OCI-LY3 (cell line): Measurements from ENCODE around the gene ZEB1.

Experiments used
- H2AFZ ChIP-seq: fragments of 200-600, 300-600 bp; shearing (Covaris generic); 2 replicates; pipeline ENCODE4 v1.6.0; 2014; ENCODE audit warnings: antibody characterized with exemption, low read depth, low read length
- H3K27ac ChIP-seq: fragments of 200-600, 300-600 bp; sonication (generic); 2 replicates; pipeline ENCODE4 v1.5.1; 2014; ENCODE audit warnings: mild to moderate bottlenecking, low read length, moderate library complexity, mixed read lengths
- H3K27me3 ChIP-seq: fragments of 200-600, 300-600 bp; sonication (generic); 2 replicates; pipeline ENCODE4 v1.6.1; 2014; ENCODE audit warnings: low read depth, low read length, mixed read lengths
- H3K36me3 ChIP-seq: fragments of 200-600, 300-600 bp; sonication (generic); replicated peaks from 2 replicates; pipeline ENCODE3; 2014; ENCODE audit warnings: low read depth, low read length, mixed read lengths
- H3K4me1 ChIP-seq: fragments of 300-600, 200-600 bp; sonication (generic); 2 replicates; pipeline ENCODE4 v1.6.1; 2014; ENCODE audit warnings: low read length, mixed read lengths
- H3K4me2 ChIP-seq: fragments of 200-600, 300-600 bp; sonication (generic); 2 replicates; pipeline ENCODE4 v1.6.1; 2014; ENCODE audit warnings: low read length, mixed read lengths
- H3K4me3 ChIP-seq: fragments of 300-600, 200-600 bp; sonication (generic); 2 replicates; pipeline ENCODE4 v1.5.1; 2014; ENCODE audit warnings: antibody characterized with exemption, mild to moderate bottlenecking, low read length, moderate library complexity
- H3K79me2 ChIP-seq: fragments of 300-600, 200-600 bp; shearing (Covaris generic); 2 replicates; pipeline ENCODE4 v1.6.1; 2014; ENCODE audit warnings: mild to moderate bottlenecking, low read length, mixed read lengths
- H3K9ac ChIP-seq: fragments of 300-600, 200-600 bp; shearing (Covaris generic); 2 replicates; pipeline ENCODE4 v1.6.0; 2014; ENCODE audit warnings: mild to moderate bottlenecking, low read length, moderate library complexity
- H3K9me3 ChIP-seq: fragments of 200-600, 300-600 bp; shearing (Covaris generic); 2 replicates; pipeline ENCODE4 v1.6.1; 2014; ENCODE audit warnings: low read length, mixed read lengths; ENCODE audit not compliant: insufficient read depth
- H4K20me1 ChIP-seq: fragments of 200-600, 300-600 bp; sonication (generic); 2 replicates; pipeline ENCODE4 v1.6.1; 2016; ENCODE audit warnings: low read length, mixed read lengths; ENCODE audit not compliant: insufficient read depth
- EZH2phosphoT487 ChIP-seq: fragments of 200-600 bp; shearing (Covaris generic); IDR thresholded peaks from 2 replicates; pipeline ENCODE4 v1.6.1; 2018; ENCODE audit warnings: antibody characterized with exemption, mixed run types, low read depth
- TF ChIP-seq, protein P1 (sequence below): fragments of 200-600, 300-600 bp; sonication (generic); IDR thresholded peaks from 2 replicates; pipeline ENCODE4 v1.5.1; 2014; ENCODE audit warnings: antibody characterized with exemption, low read length, low read depth

The ZEB1 gene

DNA sequence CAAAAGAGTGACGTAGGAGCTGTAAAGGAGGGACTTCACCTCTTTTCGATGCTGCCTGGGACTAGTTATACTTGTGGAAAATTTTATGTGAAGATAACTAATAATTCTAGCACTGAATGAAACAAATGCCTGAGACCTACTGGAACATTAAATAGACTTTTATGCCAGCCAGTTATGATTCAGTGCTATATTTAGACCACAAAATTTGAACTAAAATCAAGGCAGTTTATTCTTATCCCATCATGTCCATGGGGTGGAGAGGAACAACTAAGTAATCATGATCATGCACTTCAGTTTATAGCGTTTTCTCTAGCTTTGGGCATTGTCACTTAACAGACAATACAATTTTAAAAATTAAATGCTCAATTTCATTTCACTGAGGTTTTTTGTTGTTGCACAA lies 76.7 kb downstream of the ZEB1 start:
- TF ChIP-seq, protein P1, sequence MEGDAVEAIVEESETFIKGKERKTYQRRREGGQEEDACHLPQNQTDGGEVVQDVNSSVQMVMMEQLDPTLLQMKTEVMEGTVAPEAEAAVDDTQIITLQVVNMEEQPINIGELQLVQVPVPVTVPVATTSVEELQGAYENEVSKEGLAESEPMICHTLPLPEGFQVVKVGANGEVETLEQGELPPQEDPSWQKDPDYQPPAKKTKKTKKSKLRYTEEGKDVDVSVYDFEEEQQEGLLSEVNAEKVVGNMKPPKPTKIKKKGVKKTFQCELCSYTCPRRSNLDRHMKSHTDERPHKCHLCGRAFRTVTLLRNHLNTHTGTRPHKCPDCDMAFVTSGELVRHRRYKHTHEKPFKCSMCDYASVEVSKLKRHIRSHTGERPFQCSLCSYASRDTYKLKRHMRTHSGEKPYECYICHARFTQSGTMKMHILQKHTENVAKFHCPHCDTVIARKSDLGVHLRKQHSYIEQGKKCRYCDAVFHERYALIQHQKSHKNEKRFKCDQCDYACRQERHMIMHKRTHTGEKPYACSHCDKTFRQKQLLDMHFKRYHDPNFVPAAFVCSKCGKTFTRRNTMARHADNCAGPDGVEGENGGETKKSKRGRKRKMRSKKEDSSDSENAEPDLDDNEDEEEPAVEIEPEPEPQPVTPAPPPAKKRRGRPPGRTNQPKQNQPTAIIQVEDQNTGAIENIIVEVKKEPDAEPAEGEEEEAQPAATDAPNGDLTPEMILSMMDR, result no peak
- TF ChIP-seq EZH2phosphoT487, result no peak
- H3K79me2 ChIP-seq, result peaks cover 37% of the 10 kb centered on the region
- no peaks in the 10 kb centered on the region for H3K4me1 ChIP-seq

DNA sequence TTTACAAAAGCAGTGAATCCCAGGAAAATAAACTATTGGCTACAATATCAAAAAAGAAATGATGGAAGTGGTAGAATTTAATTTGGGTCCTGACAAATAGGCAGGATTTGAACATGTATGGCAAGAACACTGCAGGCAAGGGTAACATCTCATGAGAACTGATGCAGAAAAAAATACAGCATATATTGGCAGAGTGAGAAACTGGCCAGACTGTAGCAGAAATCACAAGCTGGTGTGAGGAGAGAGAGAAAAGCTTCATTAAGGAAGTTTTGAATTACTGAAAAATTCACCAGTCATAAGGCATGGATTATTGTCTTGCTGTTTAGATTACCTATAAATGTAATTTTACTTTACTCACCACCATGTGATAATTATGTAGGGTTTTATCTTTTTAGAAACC lies 77.4 kb downstream of the ZEB1 start:
- Histone ChIP-seq H3K27ac (no peak overlapping the region), H3K9me3 (no peaks in the 10 kb centered on the region), H4K20me1 (peaks cover 11% of the 10 kb centered on the region; the same call in 1 of the 2 replicates), H3K4me3 (no peak overlapping the region), H3K79me2 (peaks cover 43% of the 10 kb centered on the region), H3K36me3 (peaks cover 3% of the 10 kb centered on the region), H3K4me2 (no peak overlapping the region), H3K27me3 (no peaks in the 10 kb centered on the region), H3K9ac (no peak overlapping the region), H3K4me1 (no peaks in the 10 kb centered on the region), H2AFZ (no peak overlapping the region)
- no peak for TF ChIP-seq EZH2phosphoT487
- TF ChIP-seq, protein P1, result no peak

More for the DNA sequence above, 76.7 kb downstream of the ZEB1 start:
- Histone ChIP-seq H2AFZ (no peak overlapping the region), H3K27me3 (no peaks in the 10 kb centered on the region), H3K4me2 (no peak overlapping the region), H4K20me1 (peaks cover 11% of the 10 kb centered on the region; the same call in 1 of the 2 replicates), H3K9me3 (no peaks in the 10 kb centered on the region), H3K4me3 (no peak overlapping the region), H3K36me3 (peaks cover 3% of the 10 kb centered on the region), H3K9ac (no peak overlapping the region), H3K27ac (no peak overlapping the region)

GRCh38 chr10:31397852-31398251 lies 78.8 kb downstream of the ZEB1 start:
- Histone ChIP-seq H3K4me2 (no peak overlapping the region), H3K27ac (no peak overlapping the region), H3K27me3 (no peaks in the 10 kb centered on the region), H3K79me2 (peaks cover 56% of the 10 kb centered on the region), H3K9me3 (no peaks in the 10 kb centered on the region), H3K4me3 (no peak overlapping the region), H3K36me3 (peaks cover 3% of the 10 kb centered on the region), H2AFZ (no peak overlapping the region), H3K4me1 (no peaks in the 10 kb centered on the region), H3K9ac (no peak overlapping the region), H4K20me1 (peaks cover 11% of the 10 kb centered on the region; the same call in 1 of the 2 replicates)
- TF ChIP-seq, protein P1, result no peak
- TF ChIP-seq EZH2phosphoT487, result no peak

DNA sequence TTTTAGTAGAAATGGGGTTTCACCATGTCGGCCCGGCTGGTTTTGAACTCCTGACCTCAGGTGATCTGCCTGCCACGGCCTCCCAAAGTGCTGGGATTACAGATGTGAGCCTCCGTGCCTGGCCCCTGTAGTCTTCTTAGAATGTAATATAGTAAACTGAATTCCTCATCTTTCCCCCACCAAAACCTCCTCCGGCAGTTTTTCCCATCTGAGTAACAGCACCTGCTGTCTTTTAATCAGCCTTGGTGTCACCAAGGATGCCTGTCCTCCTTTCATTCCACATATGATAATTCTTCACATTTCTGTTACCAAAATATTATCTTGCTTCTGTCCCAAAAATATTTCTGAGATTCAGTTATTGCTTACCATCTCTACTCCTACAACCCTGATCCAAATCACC lies 80.2 kb downstream of the ZEB1 start:
- no peaks in the 10 kb centered on the region for H3K4me1 ChIP-seq
- no peaks in the 10 kb centered on the region for H3K27me3 ChIP-seq
- H2AFZ ChIP-seq, result no peak overlapping the region
- no peaks in the 10 kb centered on the region for H3K9me3 ChIP-seq
- no peak overlapping the region for H3K9ac ChIP-seq
- H3K36me3 ChIP-seq, result no peaks in the 10 kb centered on the region
- peaks cover 13% of the 10 kb centered on the region; the same call in 1 of the 2 replicates for H4K20me1 ChIP-seq
- no peak overlapping the region for H3K27ac ChIP-seq
- H3K79me2 ChIP-seq, result peaks cover 62% of the 10 kb centered on the region
- no peak overlapping the region for H3K4me3 ChIP-seq
- H3K4me2 ChIP-seq, result no peak overlapping the region
- TF ChIP-seq, protein P1, result no peak
- TF ChIP-seq EZH2phosphoT487, result no peak
